ENCODE results near the gene PLCB3. TPM values are rescaled to one million over a fixed set of nuclear protein-coding genes. Genes with fewer than 3 reads are reported as not detected.
"Not testable (repeated sequence)": the region's sequence is repeated elsewhere in the genome, so short reads cannot be mapped to it uniquely, and the experiment has no call there.

PLCB3 gene
- total RNA-seq, 2 donors from 2014 or later, result 26.1 to 28.3 TPM

- no peak for DNase-seq (ENCODE audit: low spot score)
- intact Hi-C loops (cut with DNase I), result loop anchor here in 1 of 2 donors (10.0 kb wide), 1 partner anchor 59 kb away; the partner anchor contains the start of genes CATSPERZ and ESRRA
Measured at GRCh38 chr11:64245401-64245796, 5.9 kb upstream of the PLCB3 start.

- intact Hi-C loops (cut with DNase I), result loop anchor here in 1 of 2 donors (10.0 kb wide), 1 partner anchor 59 kb away; the partner anchor contains the start of genes CATSPERZ and ESRRA
- peak; percentile 95 for DNase-seq (ENCODE audit: low spot score)
Measured at GRCh38 chr11:64245797-64246620, 5.3 kb upstream of the PLCB3 start.

GRCh38 chr11:64246621-64246870, 4.8 kb upstream of the PLCB3 start:
- intact Hi-C loops (cut with DNase I), result loop anchor here in 1 of 2 donors (10.0 kb wide), 1 partner anchor 58 kb away; the partner anchor contains the start of genes CATSPERZ and ESRRA
- not testable (repeated sequence) for DNase-seq (ENCODE audit: low spot score)

GRCh38 chr11:64246871-64247728, 4.2 kb upstream of the PLCB3 start, which contains the start of gene PPP1R14B:
Gene PPP1R14B, minus strand, starts transcription at chr11:64246943. Its CDS starts 270 bp downstream, at chr11:64246673.
- intact Hi-C loops (cut with DNase I), result loop anchor here in 1 of 2 donors (10.0 kb wide), 1 partner anchor 58 kb away; the partner anchor contains the start of genes CATSPERZ and ESRRA
- DNase-seq (ENCODE audit: low spot score), result peak; percentile 96

- no peak for DNase-seq (ENCODE audit: low spot score)
- intact Hi-C loops (cut with DNase I), result loop anchor here in 1 of 2 donors (10.0 kb wide), 1 partner anchor 57 kb away; the partner anchor contains the start of genes CATSPERZ and ESRRA
Measured at GRCh38 chr11:64247729-64248531, 3.4 kb upstream of the PLCB3 start.

GRCh38 chr11:64248578-64248977, 2.8 kb upstream of the PLCB3 start:
- no peak for DNase-seq (ENCODE audit: low spot score)
- intact Hi-C loops (cut with DNase I), result loop anchor here in 1 of 2 donors (10.0 kb wide), 1 partner anchor 56 kb away; the partner anchor contains the start of genes CATSPERZ and ESRRA

GRCh38 chr11:64249038-64249437, 2.3 kb upstream of the PLCB3 start:
- no peak for DNase-seq (ENCODE audit: low spot score)

GRCh38 chr11:64249563-64250414, 1.5 kb upstream of the PLCB3 start:
- intact Hi-C loops (cut with DNase I), result loop anchor here in 1 of 2 donors (10.0 kb wide), 1 partner anchor 55 kb away; the partner anchor contains the start of genes CATSPERZ and ESRRA
- no peak for DNase-seq (ENCODE audit: low spot score)

More at GRCh38 chr11:64249038-64249437, 2.3 kb upstream of the PLCB3 start:
- intact Hi-C loops (cut with DNase I), result loop anchor here in 1 of 2 donors (10.0 kb wide), 1 partner anchor 56 kb away; the partner anchor contains the start of genes CATSPERZ and ESRRA

- DNase-seq (ENCODE audit: low spot score), result no peak
Measured at GRCh38 chr11:64250415-64251015, 815 bp upstream of the PLCB3 start.

GRCh38 chr11:64251753-64252002, 348 bp downstream of the PLCB3 start:
- no peak for DNase-seq (ENCODE audit: low spot score)
- intact Hi-C loops (cut with DNase I), result no loop called here

More at GRCh38 chr11:64250415-64251015, 815 bp upstream of the PLCB3 start:
- intact Hi-C loops (cut with DNase I), result no loop called here

GRCh38 chr11:64252003-64252872, 908 bp downstream of the PLCB3 start:
- intact Hi-C loops (cut with DNase I), result no loop called here
- no peak for DNase-seq (ENCODE audit: low spot score)

- DNase-seq (ENCODE audit: low spot score), result no peak
- intact Hi-C loops (cut with DNase I), result no loop called here
Measured at GRCh38 chr11:64253043-64253442, 1.7 kb downstream of the PLCB3 start.

- intact Hi-C loops (cut with DNase I), result no loop called here
- no peak for DNase-seq (ENCODE audit: low spot score)
Measured at GRCh38 chr11:64253481-64253880, 2.2 kb downstream of the PLCB3 start.

GRCh38 chr11:64254326-64254725, 3.0 kb downstream of the PLCB3 start:
- intact Hi-C loops (cut with DNase I), result no loop called here
- no peak for DNase-seq (ENCODE audit: low spot score)

GRCh38 chr11:64255135-64256128, 4.1 kb downstream of the PLCB3 start:
- DNase-seq (ENCODE audit: low spot score), result no peak
- intact Hi-C loops (cut with DNase I), result no loop called here

- no peak for DNase-seq (ENCODE audit: low spot score)
- intact Hi-C loops (cut with DNase I), result no loop called here
Measured at GRCh38 chr11:64256300-64256699, 5.0 kb downstream of the PLCB3 start.

Data from posterior vena cava (tissue), 2 donors.